Transverse colon (tissue), 4 donors: ENCODE results near the gene TANGO6. TPM values are rescaled to one million over a fixed set of nuclear protein-coding genes. Genes with fewer than 3 reads are reported as not detected.

Experiments used
- DNase-seq: peaks from one replicate; pipeline ENCODE4 v3.0.0-alpha.2; 2019
- H3K27ac ChIP-seq, 4 donors: fragments of 200-600 bp; sonication (generic); 2 replicates each; pipeline ENCODE4 v1.5.1; 2016 to 2018; ENCODE audit warnings: inconsistent platforms in 4 of 4
- H3K27me3 ChIP-seq: fragments of 200-600 bp; sonication (generic); 2 replicates; pipeline ENCODE4 v1.5.1; 2017; ENCODE audit warnings: inconsistent platforms
- H3K36me3 ChIP-seq, 4 donors: fragments of 200-600 bp; sonication (generic); 2 replicates each; pipeline ENCODE4 v1.5.1; 2017 to 2019; ENCODE audit warnings: inconsistent platforms in 4 of 4
- H3K4me1 ChIP-seq, 4 donors: fragments of 200-600 bp; sonication (generic); 2 replicates each; pipeline ENCODE4 v1.5.1; 2017 to 2020; ENCODE audit warnings: inconsistent platforms in 4 of 4
- H3K4me3 ChIP-seq, 4 donors: fragments of 200-600 bp; sonication (generic); 1 replicate in 1 of 4; 2 replicates in 3 of 4; pipeline versions ENCODE4 v1.5.1 to v1.6.1; 2017 to 2019; ENCODE audit warnings: inconsistent platforms in 4 of 4
- H3K9me3 ChIP-seq, 2 donors: fragments of 200-600 bp; sonication (generic); 2 replicates each; pipeline ENCODE4 v1.5.1; 2017 to 2019; ENCODE audit warnings: inconsistent platforms in 2 of 2
- CTCF ChIP-seq, 5 experiments: fragments of 200-600 bp in 3 of 5; fragments of 450-650 bp in 2 of 5; sonication (generic) in 3 of 5; IDR thresholded peaks; 1 replicate in 2 of 5; 2 replicates in 3 of 5; pipeline ENCODE4 v1.5.1; 2016 to 2017; ENCODE audit warnings: antibody characterized with exemption in 5 of 5, inconsistent platforms in 3 of 5, mild to moderate bottlenecking in 2 of 5, moderate library complexity in 1 of 5
- EP300 ChIP-seq: sonication (generic); formaldehyde crosslinking; IDR thresholded peaks from one replicate; pipeline ENCODE4 v1.6.1; 2017; ENCODE audit warnings: antibody characterized with exemption, low read depth
- POLR2A ChIP-seq: fragments of 450-650 bp; IDR thresholded peaks from one replicate; pipeline ENCODE4 v1.6.1; 2016; ENCODE audit warnings: antibody characterized with exemption, mild to moderate bottlenecking, moderate library complexity
- POLR2AphosphoS5 ChIP-seq, 3 donors: sonication (generic); formaldehyde crosslinking; IDR thresholded peaks; one replicate each; pipeline ENCODE4 v1.6.1; 2016; ENCODE audit warnings: antibody characterized with exemption in 3 of 3
- WGBS, 2 donors: methylation state at CpG; one replicate each; pipeline ENCODE4 v1.1.5; 2018; ENCODE audit warnings: low coverage in 1 of 2; 5-methylcytosine and 5-hydroxymethylcytosine counted together
- in situ Hi-C, 4 donors: fragments of 200-750 bp; cut with MboI; loops; one replicate each; pipeline versions ENCODE4 v1.15.0 to v1.15.1; 2017; ENCODE audit warnings: low sequenced_read_pairs in 3 of 4, low pct_ligation_motif_present in 1 of 4, low pct_unique_long_range_greater_than_20kb in 1 of 4
- intact Hi-C: fragments of 100-400 bp; cut with DNase I; formaldehyde crosslinking; loops from one replicate; pipeline ENCODE4 v1.15.1; 2023; ENCODE audit warnings: low total_unique reads
- total RNA-seq, 4 donors: library from RNA; depleted of rRNA; stranded (reverse); fragments of >200 nt; gene quantifications; one replicate each; pipeline ENCODE4 v1.1.0, GENCODE V29; 2016

TANGO6 gene
- total RNA-seq, 4 donors from 2014 or later, result 10.6 to 55.4 (median 22.8) TPM

GRCh38 chr16:68961778-68962402 lies 118.6 kb downstream of the TANGO6 start:
- intact Hi-C loops, result no loop called here
- Histone ChIP-seq H3K27me3 (no peaks in the 10 kb centered on the region), H3K9me3 (no peaks in the 10 kb centered on the region), H3K4me1 (no peaks in the 10 kb centered on the region), H3K4me3 (no peak overlapping the region), H3K36me3 (no peaks in the 10 kb centered on the region), H3K27ac (no peak overlapping the region)
- in situ Hi-C loops, result no loop called here
- no peak for DNase-seq
- no peak for TF ChIP-seq CTCF (IDR thresholded peaks at IDR 0.05)
- no peak for TF ChIP-seq EP300
- TF ChIP-seq POLR2A, result no peak
- no peak for TF ChIP-seq POLR2AphosphoS5 (IDR thresholded peaks at IDR 0.05)
- 88 to 95% methylated on average over 4 of the region's 4 CpGs for WGBS, 2 donors

GRCh38 chr16:68969338-68969737 lies 126.0 kb downstream of the TANGO6 start:
- Histone ChIP-seq H3K36me3 (no peaks in the 10 kb centered on the region), H3K27me3 (no peaks in the 10 kb centered on the region), H3K27ac (no peak overlapping the region), H3K9me3 (no peaks in the 10 kb centered on the region), H3K4me3 (no peak overlapping the region), H3K4me1 (peaks cover 0 to 6% (median 2%) of the 10 kb centered on the region in 4 donors)
- intact Hi-C loops, result no loop called here
- TF ChIP-seq POLR2A (no peak), EP300 (no peak), POLR2AphosphoS5 (IDR thresholded peaks at IDR 0.05) (no peak), CTCF (IDR thresholded peaks at IDR 0.05) (no peak)
- 83% methylated on average over 2 of the region's 2 CpGs for WGBS, 2 donors
- DNase-seq, result no peak
- in situ Hi-C loops, result no loop called here

- H3K4me3 ChIP-seq, result no peak overlapping the region
- WGBS, 2 donors, result 85 to 92% methylated on average over 3 to 4 of the region's 4 CpGs
- no peak overlapping the region for H3K27ac ChIP-seq
- peaks cover 0 to 5% (median 0%) of the 10 kb centered on the region in 4 donors for H3K36me3 ChIP-seq
- peaks cover 0 to 6% (median 2%) of the 10 kb centered on the region in 4 donors for H3K4me1 ChIP-seq
- TF ChIP-seq CTCF (IDR thresholded peaks at IDR 0.05) (no peak), POLR2AphosphoS5 (IDR thresholded peaks at IDR 0.05) (no peak), POLR2A (no peak), EP300 (no peak)
- in situ Hi-C loops (no loop called here), intact Hi-C loops (no loop called here)
- no peak for DNase-seq
- H3K9me3 ChIP-seq, result no peaks in the 10 kb centered on the region
- H3K27me3 ChIP-seq, result no peaks in the 10 kb centered on the region
Measured at GRCh38 chr16:68972013-68972412, 128.7 kb downstream of the TANGO6 start.

GRCh38 chr16:68972720-68973119 lies 129.4 kb downstream of the TANGO6 start:
- Histone ChIP-seq H3K27me3 (no peaks in the 10 kb centered on the region), H3K4me3 (no peak overlapping the region), H3K27ac (no peak overlapping the region), H3K36me3 (peaks cover 0 to 5% (median 0%) of the 10 kb centered on the region in 4 donors), H3K4me1 (peaks cover 0 to 6% (median 2%) of the 10 kb centered on the region in 4 donors), H3K9me3 (no peaks in the 10 kb centered on the region)
- in situ Hi-C loops (no loop called here), intact Hi-C loops (no loop called here)
- DNase-seq, result peak; percentile 17
- TF ChIP-seq EP300 (no peak), CTCF (IDR thresholded peaks at IDR 0.05) (peak in 3 of 5 experiments; percentile 9 to 13 (median 10))
- WGBS, 2 donors, result 42 to 68% methylated on average over 4 of the region's 4 CpGs
